Testis (tissue), 3 donors: ENCODE results near the gene MALAT1. TPM values are rescaled to one million over a fixed set of nuclear protein-coding genes. Genes with fewer than 3 reads are reported as not detected.
A peak's percentile ranks its signal among the peaks of the same experiment; 100 is the strongest.

ENCODE experiments used
- DNase-seq: peaks from one replicate; pipeline ENCODE4 v3.0.0-alpha.2; 2019
- H3K27ac ChIP-seq, 2 donors: fragments of 200-600 bp; sonication (generic); one replicate each; pipeline ENCODE4 v1.5.1; 2019
- H3K27me3 ChIP-seq: fragments of 200-600 bp; sonication (generic); one replicate; pipeline ENCODE4 v1.5.1; 2019
- H3K36me3 ChIP-seq: fragments of 200-600 bp; sonication (generic); one replicate; pipeline ENCODE4 v1.5.1; 2017; ENCODE audit warnings: low read depth; ENCODE audit errors: missing control alignments
- H3K4me1 ChIP-seq: fragments of 200-600 bp; sonication (generic); one replicate; pipeline ENCODE4 v1.5.1; 2019
- H3K4me3 ChIP-seq, 2 donors: fragments of 200-600 bp; sonication (generic); one replicate each; pipeline ENCODE4 v1.5.1; 2017 to 2019
- H3K9me3 ChIP-seq: fragments of 200-600 bp; sonication (generic); one replicate; pipeline ENCODE4 v1.5.1; 2017
- CTCF ChIP-seq, 3 experiments: fragments of 450-650 bp in 2 of 3; fragments of 200-600 bp in 1 of 3; sonication (generic) in 1 of 3; IDR thresholded peaks; one replicate each; pipeline ENCODE4 v1.5.1; 2016 to 2019; ENCODE audit warnings: antibody characterized with exemption in 3 of 3, mild to moderate bottlenecking in 2 of 3, moderate library complexity in 1 of 3
- POLR2A ChIP-seq: fragments of 450-650 bp; IDR thresholded peaks from one replicate; pipeline ENCODE4 v1.6.1; 2017; ENCODE audit warnings: antibody characterized with exemption, mild to moderate bottlenecking, moderate library complexity
- WGBS, 2 donors: methylation state at CpG; one replicate each; pipeline ENCODE4 v1.1.5; 2018; 5-methylcytosine and 5-hydroxymethylcytosine counted together
- intact Hi-C: fragments of 100-400 bp; cut with DNase I; formaldehyde crosslinking; loops from one replicate; pipeline ENCODE4 v1.15.1; 2023; ENCODE audit warnings: low total_unique reads
- polyA plus RNA-seq: library from polyadenylated mRNA; stranded (reverse); fragments of 350-450 nt; fragmentation: Illumina TruSeq; extraction: RNeasy Lipid Tissue Mini Kit (QIAGEN cat#74804); gene quantifications from one replicate; pipeline ENCODE4 v1.2.3, GENCODE V29; 2014; ENCODE audit warnings: low read depth, low replicate concordance; ENCODE audit not compliant: insufficient read depth
- total RNA-seq, 2 donors: library from RNA; depleted of rRNA; stranded (reverse); fragments of >200 nt; gene quantifications; one replicate each; pipeline ENCODE4 v1.2.3, GENCODE V29; 2016

Gene MALAT1
- total and polyA plus RNA-seq, 3 donors from 2014 or later, result 26.7 to 9,314 (median 8,109) TPM

DNA sequence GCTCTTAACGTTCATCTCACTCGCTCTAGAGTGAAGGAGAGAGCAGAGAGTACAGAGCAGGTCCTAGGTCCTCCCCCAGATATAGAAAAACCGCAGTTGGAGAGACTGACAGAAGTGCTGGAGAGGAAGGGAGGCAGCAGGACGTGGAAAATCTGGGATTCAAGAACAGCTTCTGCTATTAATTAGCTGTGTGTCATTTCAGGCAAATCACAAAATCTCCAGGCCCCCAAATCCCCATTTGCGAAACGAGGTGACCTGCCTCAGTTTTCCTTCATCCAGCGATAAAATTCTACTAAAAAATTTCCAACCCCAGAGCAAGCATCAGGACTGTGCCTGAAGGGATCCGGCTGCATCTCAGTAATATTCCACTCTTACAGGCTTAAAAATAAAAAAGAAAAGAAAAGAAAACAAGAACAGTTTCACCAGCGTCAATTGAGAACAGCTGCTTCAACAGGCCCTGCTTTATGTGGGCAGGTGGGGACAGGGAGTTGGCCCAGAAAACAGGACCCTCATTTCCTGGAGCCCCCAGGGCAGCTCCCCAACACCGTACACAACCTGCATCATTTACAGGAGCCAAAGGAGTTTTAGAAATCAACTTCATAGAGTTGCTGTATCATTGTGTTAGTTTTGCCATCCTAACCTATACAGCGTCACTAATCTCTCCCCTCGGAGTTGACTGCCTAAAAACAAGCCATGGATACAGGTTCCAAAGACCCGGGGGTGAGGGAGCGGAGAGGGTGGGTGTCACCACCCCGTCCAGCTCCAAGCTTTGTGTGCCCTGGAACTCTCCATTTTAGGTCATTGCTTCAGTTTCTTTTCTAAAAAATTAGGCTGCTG is 2.3 kb upstream of the MALAT1 start:
- no peaks in the 10 kb centered on the region for H3K27me3 ChIP-seq
- H3K9me3 ChIP-seq, result no peaks in the 10 kb centered on the region
- DNase-seq, result no peak
- WGBS, 2 donors, result 6 to 12% methylated on average over 15 of the region's 15 CpGs
- H3K4me1 ChIP-seq, result peaks cover 54% of the 10 kb centered on the region
- no peaks in the 10 kb centered on the region for H3K36me3 ChIP-seq
- peak overlapping the region; percentile 90 to 94 for H3K4me3 ChIP-seq
- intact Hi-C loops, result loop anchor here (5.0 kb wide), 1 partner anchor 74 kb away; the partner anchor contains the start of gene NEAT1
- no peak for TF ChIP-seq CTCF (IDR thresholded peaks at IDR 0.05)
- no peak for TF ChIP-seq POLR2A
- H3K27ac ChIP-seq, result peak overlapping the region; percentile 92 to 96

DNA sequence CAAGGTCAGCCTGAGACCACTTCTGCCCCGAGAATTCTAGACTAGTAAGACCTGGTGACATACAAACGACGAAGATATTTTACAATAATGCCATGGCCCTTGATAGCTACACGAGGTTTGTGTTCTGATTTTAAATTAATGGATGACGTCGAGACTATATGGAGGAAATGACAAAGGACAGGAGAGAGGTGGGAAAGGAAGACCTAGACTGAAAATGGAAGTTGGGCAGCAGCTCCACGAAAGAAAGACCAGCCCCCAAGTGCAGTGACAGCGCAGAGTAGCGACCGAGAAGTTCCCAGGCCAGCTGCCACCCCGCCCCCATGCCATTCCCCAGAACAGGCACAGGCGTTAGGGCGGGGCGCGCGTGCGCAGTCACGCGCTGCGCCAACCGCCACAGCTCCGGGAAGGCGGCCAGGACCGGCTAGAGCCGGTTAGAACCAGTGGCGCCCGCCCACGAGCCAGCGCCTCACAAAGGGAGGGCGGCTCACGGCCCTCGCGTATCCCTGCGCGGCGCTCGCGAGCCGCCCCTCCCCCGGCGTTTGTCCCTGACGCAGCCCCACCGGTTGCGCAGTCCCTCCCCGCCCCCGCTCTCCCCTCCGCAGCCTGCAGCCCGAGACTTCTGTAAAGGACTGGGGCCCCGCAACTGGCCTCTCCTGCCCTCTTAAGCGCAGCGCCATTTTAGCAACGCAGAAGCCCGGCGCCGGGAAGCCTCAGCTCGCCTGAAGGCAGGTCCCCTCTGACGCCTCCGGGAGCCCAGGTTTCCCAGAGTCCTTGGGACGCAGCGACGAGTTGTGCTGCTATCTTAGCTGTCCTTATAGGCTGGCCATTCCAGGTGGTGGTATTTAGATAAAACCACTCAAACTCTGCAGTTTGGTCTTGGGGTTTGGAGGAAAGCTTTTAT is 1.5 kb upstream of the MALAT1 start:
- intact Hi-C loops, result loop anchor here (5.0 kb wide), 1 partner anchor 75 kb away; the partner anchor contains the start of gene NEAT1
- Histone ChIP-seq H3K27ac (peak overlapping the region; percentile 92 to 96), H3K4me3 (peak overlapping the region; percentile 90 to 94), H3K27me3 (no peaks in the 10 kb centered on the region), H3K4me1 (peaks cover 46% of the 10 kb centered on the region), H3K9me3 (no peaks in the 10 kb centered on the region), H3K36me3 (no peaks in the 10 kb centered on the region)
- 0 to 1% methylated on average over 25 to 46 of the region's 61 CpGs for WGBS, 2 donors
- TF ChIP-seq CTCF (IDR thresholded peaks at IDR 0.05) (peak in 1 of 3 experiments; percentile 5), POLR2A (peak; percentile 67)
- DNase-seq, result peak; percentile 98

DNA sequence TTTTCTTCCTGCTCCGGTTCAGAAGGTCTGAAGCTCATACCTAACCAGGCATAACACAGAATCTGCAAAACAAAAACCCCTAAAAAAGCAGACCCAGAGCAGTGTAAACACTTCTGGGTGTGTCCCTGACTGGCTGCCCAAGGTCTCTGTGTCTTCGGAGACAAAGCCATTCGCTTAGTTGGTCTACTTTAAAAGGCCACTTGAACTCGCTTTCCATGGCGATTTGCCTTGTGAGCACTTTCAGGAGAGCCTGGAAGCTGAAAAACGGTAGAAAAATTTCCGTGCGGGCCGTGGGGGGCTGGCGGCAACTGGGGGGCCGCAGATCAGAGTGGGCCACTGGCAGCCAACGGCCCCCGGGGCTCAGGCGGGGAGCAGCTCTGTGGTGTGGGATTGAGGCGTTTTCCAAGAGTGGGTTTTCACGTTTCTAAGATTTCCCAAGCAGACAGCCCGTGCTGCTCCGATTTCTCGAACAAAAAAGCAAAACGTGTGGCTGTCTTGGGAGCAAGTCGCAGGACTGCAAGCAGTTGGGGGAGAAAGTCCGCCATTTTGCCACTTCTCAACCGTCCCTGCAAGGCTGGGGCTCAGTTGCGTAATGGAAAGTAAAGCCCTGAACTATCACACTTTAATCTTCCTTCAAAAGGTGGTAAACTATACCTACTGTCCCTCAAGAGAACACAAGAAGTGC is 661 bp upstream of the MALAT1 start:
- Histone ChIP-seq H3K4me1 (peaks cover 38% of the 10 kb centered on the region), H3K4me3 (peak overlapping the region; percentile 90 to 94), H3K27me3 (no peaks in the 10 kb centered on the region), H3K36me3 (no peaks in the 10 kb centered on the region), H3K27ac (peak overlapping the region; percentile 92 to 96), H3K9me3 (no peaks in the 10 kb centered on the region)
- TF ChIP-seq POLR2A, result no peak
- TF ChIP-seq CTCF (IDR thresholded peaks at IDR 0.05), result no peak
- DNase-seq, result peak; percentile 73
- WGBS, 2 donors, result 0 to 4% methylated on average over 15 to 24 of the region's 24 CpGs
- intact Hi-C loops, result loop anchor here (5.0 kb wide), 1 partner anchor 76 kb away; the partner anchor contains the start of gene NEAT1

GRCh38 chr11:65498727-65498976 is 193 bp upstream of the MALAT1 start:
- Histone ChIP-seq H3K9me3 (no peaks in the 10 kb centered on the region), H3K27ac (peak overlapping the region; percentile 92 to 96), H3K4me1 (peaks cover 33% of the 10 kb centered on the region), H3K27me3 (no peaks in the 10 kb centered on the region), H3K36me3 (no peaks in the 10 kb centered on the region), H3K4me3 (peak overlapping the region; percentile 90 to 94)
- TF ChIP-seq CTCF (IDR thresholded peaks at IDR 0.05), result no peak
- no peak for TF ChIP-seq POLR2A
- intact Hi-C loops, result loop anchor here (5.0 kb wide), 1 partner anchor 76 kb away; the partner anchor contains the start of gene NEAT1
- DNase-seq, result no peak
- WGBS, 2 donors, result 1% methylated on average over 6 of the region's 6 CpGs
